Calu3 (cell line): Measurements from ENCODE around the gene NDC80. TPM values are rescaled to one million over a fixed set of nuclear protein-coding genes. Genes with fewer than 3 reads are reported as not detected.

Experiments
- BruUV-seq: library from RNA; stranded (reverse); fragments of 400-500 nt; replicated peaks from 2 replicates; lab custom pipeline; 2021; lab: Mats Ljungman, UMichigan
- CTCF ChIA-PET: fragments of 300-600 bp; sonication (Branson Sonifier 250); formaldehyde crosslinking; loops from one replicate; lab custom pipeline; 2022; ENCODE audit warnings: antibody characterized with exemption; lab: Charles Lee
- DNase-seq: peaks from one replicate; pipeline ENCODE4 v3.0.0; 2022
- H3K27ac Mint-ChIP-seq: one replicate; pipeline ENCODE4 v1.8.0; 2022; ENCODE audit warnings: mixed read lengths; ENCODE audit not compliant: unreplicated experiment
- H3K27me3 Mint-ChIP-seq: one replicate; pipeline ENCODE4 v1.8.0; 2022; ENCODE audit warnings: mixed read lengths; ENCODE audit not compliant: unreplicated experiment
- H3K36me3 Mint-ChIP-seq: one replicate; pipeline ENCODE4 v1.8.0; 2022; ENCODE audit warnings: mild to moderate bottlenecking, moderate library complexity, mixed read lengths; ENCODE audit not compliant: insufficient read depth, unreplicated experiment
- H3K4me1 Mint-ChIP-seq: one replicate; pipeline ENCODE4 v1.8.0; 2022; ENCODE audit warnings: mild to moderate bottlenecking, low read depth, mixed read lengths; ENCODE audit not compliant: unreplicated experiment
- H3K4me3 Mint-ChIP-seq: one replicate; pipeline ENCODE4 v1.8.0; 2022; ENCODE audit warnings: mild to moderate bottlenecking, low read depth, moderate library complexity, mixed read lengths; ENCODE audit not compliant: unreplicated experiment
- H3K9me3 Mint-ChIP-seq: one replicate; pipeline ENCODE4 v1.8.0; 2022; ENCODE audit warnings: low read depth, mixed read lengths; ENCODE audit not compliant: unreplicated experiment
- CTCF ChIP-seq: fragments of 200-600 bp; IDR thresholded peaks from one replicate; pipeline ENCODE4 v1.8.0; 2022; ENCODE audit warnings: antibody characterized with exemption; ENCODE audit not compliant: unreplicated experiment
- intact Hi-C: fragments of 100-400 bp; cut with micrococcal nuclease; formaldehyde crosslinking; loops from one replicate; pipeline ENCODE4 v1.10.0; 2022; ENCODE audit not compliant: unreplicated experiment
- total RNA-seq: library from RNA; stranded (reverse); gene quantifications from 2 replicates; pipeline ENCODE4 v1.2.3, GENCODE V29; 2022

Gene NDC80
- total RNA-seq, 1 experiment from 2014 or later, result 56.0 TPM

- CTCF ChIA-PET, result no interaction called here
- Mint-ChIP-seq H3K4me3 (no peak overlapping the region), H3K4me1 (peaks cover 6% of the 10 kb centered on the region), H3K27ac (no peak overlapping the region), H3K36me3 (no peaks in the 10 kb centered on the region), H3K27me3 (no peaks in the 10 kb centered on the region), H3K9me3 (no peaks in the 10 kb centered on the region)
- no TSS peak for BruUV-seq
- intact Hi-C loops, result no loop called here
- DNase-seq, result no peak
- TF ChIP-seq CTCF, result no peak
Observed at GRCh38 chr18:2625217-2625616, 53.9 kb downstream of the NDC80 start.

- intact Hi-C loops, result no loop called here
- Mint-ChIP-seq H3K27me3 (peaks cover 13% of the 10 kb centered on the region), H3K27ac (no peak overlapping the region), H3K36me3 (no peaks in the 10 kb centered on the region), H3K9me3 (no peaks in the 10 kb centered on the region), H3K4me3 (no peak overlapping the region), H3K4me1 (peaks cover 6% of the 10 kb centered on the region)
- TF ChIP-seq CTCF, result no peak
- CTCF ChIA-PET, result no interaction called here
- no peak for DNase-seq
- no TSS peak for BruUV-seq
Observed at GRCh38 chr18:2627821-2628276, 56.5 kb downstream of the NDC80 start.

- Mint-ChIP-seq H3K36me3 (no peaks in the 10 kb centered on the region), H3K27ac (no peak overlapping the region), H3K4me1 (peaks cover 6% of the 10 kb centered on the region), H3K27me3 (peaks cover 14% of the 10 kb centered on the region), H3K4me3 (no peak overlapping the region), H3K9me3 (no peaks in the 10 kb centered on the region)
- BruUV-seq, result no TSS peak
- CTCF ChIA-PET, result no interaction called here
- DNase-seq, result no peak
- TF ChIP-seq CTCF, result no peak
- intact Hi-C loops, result no loop called here
Observed at GRCh38 chr18:2629003-2629402, 57.6 kb downstream of the NDC80 start.

- no TSS peak for BruUV-seq
- no peak for TF ChIP-seq CTCF
- Mint-ChIP-seq H3K36me3 (no peaks in the 10 kb centered on the region), H3K4me3 (no peak overlapping the region), H3K27me3 (peaks cover 14% of the 10 kb centered on the region), H3K9me3 (no peaks in the 10 kb centered on the region), H3K27ac (no peak overlapping the region), H3K4me1 (peaks cover 20% of the 10 kb centered on the region)
- CTCF ChIA-PET, result no interaction called here
- DNase-seq, result no peak
- intact Hi-C loops, result no loop called here
Observed at GRCh38 chr18:2635586-2635985, 64.2 kb downstream of the NDC80 start.
